AG10803 (cell line): ENCODE data around the gene DMAP1.

Source experiments
- DNase-seq: peaks from one replicate; pipeline ENCODE4 v3.0.0; 2010; ENCODE audit warnings: low read depth
- H3K4me3 ChIP-seq: 2 replicates; pipeline ENCODE4 v1.5.1; 2011; ENCODE audit warnings: mild to moderate bottlenecking, low read length, control low read depth
- CTCF ChIP-seq: conservative IDR thresholded peaks from 2 replicates; pipeline ENCODE4 v1.5.1; 2011; ENCODE audit warnings: mild to moderate bottlenecking, low read length, control low read depth, inconsistent platforms

DMAP1 gene

GRCh38 chr1:44256762-44257554 is 43.7 kb downstream of the DMAP1 start:
- TF ChIP-seq CTCF: no peak
- H3K4me3 ChIP-seq: no peak overlapping the region
- DNase-seq: no peak

GRCh38 chr1:44259090-44259489 is 45.8 kb downstream of the DMAP1 start:
- no peak for TF ChIP-seq CTCF
- DNase-seq: no peak
- no peak overlapping the region for H3K4me3 ChIP-seq

GRCh38 chr1:44260792-44261170 is 47.5 kb downstream of the DMAP1 start:
- no peak for DNase-seq
- no peak for TF ChIP-seq CTCF
- H3K4me3 ChIP-seq: no peak overlapping the region

- TF ChIP-seq CTCF: no peak
- no peak for DNase-seq
- no peak overlapping the region for H3K4me3 ChIP-seq
These were observed 48.0 kb downstream of the DMAP1 start for GRCh38 chr1:44261171-44261817.

GRCh38 chr1:44261962-44262361 is 48.7 kb downstream of the DMAP1 start:
- no peak for TF ChIP-seq CTCF
- no peak overlapping the region for H3K4me3 ChIP-seq
- no peak for DNase-seq

GRCh38 chr1:44262414-44262813 is 49.1 kb downstream of the DMAP1 start:
- DNase-seq: no peak
- TF ChIP-seq CTCF: no peak
- no peak overlapping the region for H3K4me3 ChIP-seq
